ENCODE data around the gene FAIM2.

DNA sequence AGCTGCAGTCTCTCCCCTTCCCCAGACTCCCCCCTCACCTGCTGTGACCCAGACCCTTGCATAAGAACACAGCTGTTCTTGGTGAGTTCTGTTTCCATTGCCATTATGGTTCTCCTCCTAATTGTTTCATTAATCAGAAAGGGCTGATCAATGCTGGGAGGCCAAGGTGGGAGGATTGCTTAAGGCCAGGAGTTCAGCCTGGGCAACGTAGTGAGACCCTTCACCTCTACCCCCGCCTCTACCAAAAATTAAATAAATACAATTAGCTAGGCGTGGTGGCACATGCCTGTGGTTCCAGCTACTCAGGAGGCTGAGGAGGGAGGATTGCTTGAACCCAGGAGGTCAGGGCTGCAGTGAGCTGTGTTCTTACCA, 17.2 kb upstream of the FAIM2 start:
- TF ChIP-seq POLR2AphosphoS5 (IDR thresholded peaks at IDR 0.05) (no peak), MXI1 (conservative IDR thresholded peaks at IDR 0.05; ENCODE audit: poor library complexity, severe bottlenecking) (no peak), EP300 (conservative IDR thresholded peaks at IDR 0.05; ENCODE audit: poor library complexity, severe bottlenecking) (no peak), TAF1 (IDR thresholded peaks at IDR 0.05; ENCODE audit: low read depth) (no peak), SMC3 (conservative IDR thresholded peaks at IDR 0.05; ENCODE audit: poor library complexity) (no peak), EZH2 (IDR thresholded peaks at IDR 0.05; ENCODE audit: borderline replicate concordance, insufficient read depth, low read length, poor library complexity, severe bottlenecking) (no peak)
- TF ChIP-seq, protein P1, sequence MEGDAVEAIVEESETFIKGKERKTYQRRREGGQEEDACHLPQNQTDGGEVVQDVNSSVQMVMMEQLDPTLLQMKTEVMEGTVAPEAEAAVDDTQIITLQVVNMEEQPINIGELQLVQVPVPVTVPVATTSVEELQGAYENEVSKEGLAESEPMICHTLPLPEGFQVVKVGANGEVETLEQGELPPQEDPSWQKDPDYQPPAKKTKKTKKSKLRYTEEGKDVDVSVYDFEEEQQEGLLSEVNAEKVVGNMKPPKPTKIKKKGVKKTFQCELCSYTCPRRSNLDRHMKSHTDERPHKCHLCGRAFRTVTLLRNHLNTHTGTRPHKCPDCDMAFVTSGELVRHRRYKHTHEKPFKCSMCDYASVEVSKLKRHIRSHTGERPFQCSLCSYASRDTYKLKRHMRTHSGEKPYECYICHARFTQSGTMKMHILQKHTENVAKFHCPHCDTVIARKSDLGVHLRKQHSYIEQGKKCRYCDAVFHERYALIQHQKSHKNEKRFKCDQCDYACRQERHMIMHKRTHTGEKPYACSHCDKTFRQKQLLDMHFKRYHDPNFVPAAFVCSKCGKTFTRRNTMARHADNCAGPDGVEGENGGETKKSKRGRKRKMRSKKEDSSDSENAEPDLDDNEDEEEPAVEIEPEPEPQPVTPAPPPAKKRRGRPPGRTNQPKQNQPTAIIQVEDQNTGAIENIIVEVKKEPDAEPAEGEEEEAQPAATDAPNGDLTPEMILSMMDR (IDR thresholded peaks at IDR 0.05; ENCODE audit: poor library complexity, severe bottlenecking), result no peak
- TF ChIP-seq, protein P2, sequence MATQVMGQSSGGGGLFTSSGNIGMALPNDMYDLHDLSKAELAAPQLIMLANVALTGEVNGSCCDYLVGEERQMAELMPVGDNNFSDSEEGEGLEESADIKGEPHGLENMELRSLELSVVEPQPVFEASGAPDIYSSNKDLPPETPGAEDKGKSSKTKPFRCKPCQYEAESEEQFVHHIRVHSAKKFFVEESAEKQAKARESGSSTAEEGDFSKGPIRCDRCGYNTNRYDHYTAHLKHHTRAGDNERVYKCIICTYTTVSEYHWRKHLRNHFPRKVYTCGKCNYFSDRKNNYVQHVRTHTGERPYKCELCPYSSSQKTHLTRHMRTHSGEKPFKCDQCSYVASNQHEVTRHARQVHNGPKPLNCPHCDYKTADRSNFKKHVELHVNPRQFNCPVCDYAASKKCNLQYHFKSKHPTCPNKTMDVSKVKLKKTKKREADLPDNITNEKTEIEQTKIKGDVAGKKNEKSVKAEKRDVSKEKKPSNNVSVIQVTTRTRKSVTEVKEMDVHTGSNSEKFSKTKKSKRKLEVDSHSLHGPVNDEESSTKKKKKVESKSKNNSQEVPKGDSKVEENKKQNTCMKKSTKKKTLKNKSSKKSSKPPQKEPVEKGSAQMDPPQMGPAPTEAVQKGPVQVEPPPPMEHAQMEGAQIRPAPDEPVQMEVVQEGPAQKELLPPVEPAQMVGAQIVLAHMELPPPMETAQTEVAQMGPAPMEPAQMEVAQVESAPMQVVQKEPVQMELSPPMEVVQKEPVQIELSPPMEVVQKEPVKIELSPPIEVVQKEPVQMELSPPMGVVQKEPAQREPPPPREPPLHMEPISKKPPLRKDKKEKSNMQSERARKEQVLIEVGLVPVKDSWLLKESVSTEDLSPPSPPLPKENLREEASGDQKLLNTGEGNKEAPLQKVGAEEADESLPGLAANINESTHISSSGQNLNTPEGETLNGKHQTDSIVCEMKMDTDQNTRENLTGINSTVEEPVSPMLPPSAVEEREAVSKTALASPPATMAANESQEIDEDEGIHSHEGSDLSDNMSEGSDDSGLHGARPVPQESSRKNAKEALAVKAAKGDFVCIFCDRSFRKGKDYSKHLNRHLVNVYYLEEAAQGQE (IDR thresholded peaks at IDR 0.05; ENCODE audit: borderline replicate concordance), result no peak

Measured in neural cell (in vitro differentiated cells).